ENCODE results near the gene A3GALT2. TPM values are rescaled to one million over a fixed set of nuclear protein-coding genes. Genes with fewer than 3 reads are reported as not detected.
A peak's percentile ranks its signal among the peaks of the same experiment; 100 is the strongest.

Gene A3GALT2
- polyA plus RNA-seq, 1 donor from 2014 or later: 0.35 TPM

DNA sequence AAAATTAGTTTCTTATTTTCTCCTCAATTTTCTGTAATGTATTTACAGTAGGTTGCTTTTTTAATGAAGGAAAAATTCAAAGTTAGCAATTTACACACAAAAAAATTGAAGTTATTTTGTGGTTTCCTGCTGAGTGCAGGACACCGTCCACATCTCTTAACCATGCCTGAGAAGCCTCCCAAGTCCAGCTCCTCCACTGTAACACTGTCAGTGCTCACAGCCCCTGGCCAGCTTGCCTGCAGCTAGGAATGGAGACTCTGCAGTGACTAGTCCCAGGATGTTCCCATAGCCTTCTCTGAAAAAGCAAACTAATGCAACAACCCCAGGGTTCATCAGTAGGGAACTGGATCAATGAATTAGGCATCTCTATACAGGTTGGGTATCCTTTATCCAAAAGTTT is 3.5 kb downstream of the A3GALT2 start:
- no peaks in the 10 kb centered on the region for H3K9me3 ChIP-seq (ENCODE audit: low read length)
- H3K9me2 ChIP-seq (ENCODE audit: insufficient read depth, low read length): no peaks in the 10 kb centered on the region
- H3F3A ChIP-seq (ENCODE audit: insufficient read depth, low read length, poor library complexity, severe bottlenecking): no peaks in the 10 kb centered on the region
- no peak overlapping the region for H3K27ac ChIP-seq (ENCODE audit: low read length)
- H3K9ac ChIP-seq (ENCODE audit: low read length): no peak overlapping the region
- H4K20me1 ChIP-seq (ENCODE audit: insufficient read depth): no peaks in the 10 kb centered on the region
- no peak overlapping the region for H2AFZ ChIP-seq (ENCODE audit: low read depth, low read length)
- H3K4me3 ChIP-seq (ENCODE audit: low read length): no peak overlapping the region
- H3K27me3 ChIP-seq (ENCODE audit: insufficient read depth, low read depth, low read length): no peaks in the 10 kb centered on the region
- TF ChIP-seq, protein P1, sequence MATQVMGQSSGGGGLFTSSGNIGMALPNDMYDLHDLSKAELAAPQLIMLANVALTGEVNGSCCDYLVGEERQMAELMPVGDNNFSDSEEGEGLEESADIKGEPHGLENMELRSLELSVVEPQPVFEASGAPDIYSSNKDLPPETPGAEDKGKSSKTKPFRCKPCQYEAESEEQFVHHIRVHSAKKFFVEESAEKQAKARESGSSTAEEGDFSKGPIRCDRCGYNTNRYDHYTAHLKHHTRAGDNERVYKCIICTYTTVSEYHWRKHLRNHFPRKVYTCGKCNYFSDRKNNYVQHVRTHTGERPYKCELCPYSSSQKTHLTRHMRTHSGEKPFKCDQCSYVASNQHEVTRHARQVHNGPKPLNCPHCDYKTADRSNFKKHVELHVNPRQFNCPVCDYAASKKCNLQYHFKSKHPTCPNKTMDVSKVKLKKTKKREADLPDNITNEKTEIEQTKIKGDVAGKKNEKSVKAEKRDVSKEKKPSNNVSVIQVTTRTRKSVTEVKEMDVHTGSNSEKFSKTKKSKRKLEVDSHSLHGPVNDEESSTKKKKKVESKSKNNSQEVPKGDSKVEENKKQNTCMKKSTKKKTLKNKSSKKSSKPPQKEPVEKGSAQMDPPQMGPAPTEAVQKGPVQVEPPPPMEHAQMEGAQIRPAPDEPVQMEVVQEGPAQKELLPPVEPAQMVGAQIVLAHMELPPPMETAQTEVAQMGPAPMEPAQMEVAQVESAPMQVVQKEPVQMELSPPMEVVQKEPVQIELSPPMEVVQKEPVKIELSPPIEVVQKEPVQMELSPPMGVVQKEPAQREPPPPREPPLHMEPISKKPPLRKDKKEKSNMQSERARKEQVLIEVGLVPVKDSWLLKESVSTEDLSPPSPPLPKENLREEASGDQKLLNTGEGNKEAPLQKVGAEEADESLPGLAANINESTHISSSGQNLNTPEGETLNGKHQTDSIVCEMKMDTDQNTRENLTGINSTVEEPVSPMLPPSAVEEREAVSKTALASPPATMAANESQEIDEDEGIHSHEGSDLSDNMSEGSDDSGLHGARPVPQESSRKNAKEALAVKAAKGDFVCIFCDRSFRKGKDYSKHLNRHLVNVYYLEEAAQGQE (IDR thresholded peaks at IDR 0.05; ENCODE audit: borderline replicate concordance): no peak
- TF ChIP-seq POLR2AphosphoS5 (IDR thresholded peaks at IDR 0.05): peak; percentile 12
- no peaks in the 10 kb centered on the region for H3K79me2 ChIP-seq (replicated peaks; ENCODE audit: insufficient read depth, low read length)
- H3K36me3 ChIP-seq (ENCODE audit: insufficient read depth, low read length): no peaks in the 10 kb centered on the region
- H3K4me2 ChIP-seq (ENCODE audit: low read length): no peak overlapping the region

- Histone ChIP-seq H3K9me3 (ENCODE audit: low read length) (no peaks in the 10 kb centered on the region), H3K4me2 (ENCODE audit: low read length) (no peak overlapping the region), H3K27me3 (ENCODE audit: insufficient read depth, low read depth, low read length) (no peaks in the 10 kb centered on the region), H3K9me2 (ENCODE audit: insufficient read depth, low read length) (no peaks in the 10 kb centered on the region), H3K4me3 (ENCODE audit: low read length) (no peak overlapping the region), H3K27ac (ENCODE audit: low read length) (no peak overlapping the region), H3K36me3 (ENCODE audit: insufficient read depth, low read length) (no peaks in the 10 kb centered on the region), H4K20me1 (ENCODE audit: insufficient read depth) (no peaks in the 10 kb centered on the region), H3K79me2 (replicated peaks; ENCODE audit: insufficient read depth, low read length) (no peaks in the 10 kb centered on the region), H3K9ac (ENCODE audit: low read length) (no peak overlapping the region), H2AFZ (ENCODE audit: low read depth, low read length) (no peak overlapping the region), H3F3A (ENCODE audit: insufficient read depth, low read length, poor library complexity, severe bottlenecking) (no peaks in the 10 kb centered on the region)
- TF ChIP-seq SMC3 (conservative IDR thresholded peaks at IDR 0.05; ENCODE audit: poor library complexity) (no peak), EZH2 (IDR thresholded peaks at IDR 0.05; ENCODE audit: borderline replicate concordance, insufficient read depth, low read length, poor library complexity, severe bottlenecking) (no peak), CTCF (IDR thresholded peaks at IDR 0.05; ENCODE audit: poor library complexity, severe bottlenecking) (no peak), RAD21 (conservative IDR thresholded peaks at IDR 0.05) (no peak), MXI1 (conservative IDR thresholded peaks at IDR 0.05; ENCODE audit: poor library complexity, severe bottlenecking) (no peak), EP300 (conservative IDR thresholded peaks at IDR 0.05; ENCODE audit: poor library complexity, severe bottlenecking) (no peak), TAF1 (IDR thresholded peaks at IDR 0.05; ENCODE audit: low read depth) (no peak), POLR2AphosphoS5 (IDR thresholded peaks at IDR 0.05) (no peak)
- TF ChIP-seq, protein P1 (IDR thresholded peaks at IDR 0.05; ENCODE audit: borderline replicate concordance): no peak
Observed at GRCh38 chr1:33316601-33317000, 4.3 kb downstream of the A3GALT2 start.
